BE2C (cell line): ENCODE measurements around the gene ZNHIT3.

ENCODE experiments used
- DNase-seq: peaks from one replicate; pipeline ENCODE4 v3.0.0-alpha.2; 2020
- H3K27me3 ChIP-seq: fragments of 250-450 bp; sonication (Bioruptor Pico); 2 replicates; pipeline ENCODE4 v1.5.1; 2020; ENCODE audit warnings: mild to moderate bottlenecking
- H3K36me3 ChIP-seq: fragments of 250-450 bp; sonication (Bioruptor Pico); 2 replicates; pipeline ENCODE4 v1.5.1; 2020; ENCODE audit warnings: mild to moderate bottlenecking
- H3K4me1 ChIP-seq: fragments of 250-450 bp; sonication (Bioruptor Pico); 2 replicates; pipeline ENCODE4 v1.5.1; 2020
- H3K4me3 ChIP-seq: 2 replicates; pipeline ENCODE4 v1.5.1; 2011; ENCODE audit warnings: low read depth, low read length
- H3K9me3 ChIP-seq: fragments of 250-450 bp; sonication (Bioruptor Pico); 2 replicates; pipeline ENCODE4 v1.5.1; 2020
- CTCF ChIP-seq: IDR thresholded peaks from 2 replicates; pipeline ENCODE4 v1.5.1; 2012; ENCODE audit warnings: mild to moderate bottlenecking, low read depth, low read length

The ZNHIT3 gene

GRCh38 chr17:36460265-36460937 lies 26.1 kb upstream of the ZNHIT3 start:
- H3K27me3 ChIP-seq: peaks cover 22% of the 10 kb centered on the region
- TF ChIP-seq CTCF: 0 out of 2 replicates have a peak, but pooled peaks have one; percentile 9
- no peak for DNase-seq

GRCh38 chr17:36461330-36462110 lies 25.0 kb upstream of the ZNHIT3 start:
- TF ChIP-seq CTCF: no peak
- Histone ChIP-seq H3K9me3 (no peaks in the 10 kb centered on the region), H3K36me3 (no peaks in the 10 kb centered on the region), H3K4me1 (no peaks in the 10 kb centered on the region), H3K4me3 (no peak overlapping the region), H3K27me3 (peaks cover 22% of the 10 kb centered on the region)
- no peak for DNase-seq

More at GRCh38 chr17:36460265-36460937, 26.1 kb upstream of the ZNHIT3 start:
- H3K9me3 ChIP-seq: no peaks in the 10 kb centered on the region
- H3K4me3 ChIP-seq: no peak overlapping the region
- H3K4me1 ChIP-seq: no peaks in the 10 kb centered on the region
- no peaks in the 10 kb centered on the region for H3K36me3 ChIP-seq

GRCh38 chr17:36463916-36464764 lies 22.3 kb upstream of the ZNHIT3 start:
- H3K4me3 ChIP-seq: no peak overlapping the region
- no peaks in the 10 kb centered on the region for H3K9me3 ChIP-seq
- H3K27me3 ChIP-seq: peaks cover 35% of the 10 kb centered on the region
- no peak for DNase-seq
- TF ChIP-seq CTCF: no peak
- H3K4me1 ChIP-seq: no peaks in the 10 kb centered on the region
- no peaks in the 10 kb centered on the region for H3K36me3 ChIP-seq

- no peaks in the 10 kb centered on the region for H3K36me3 ChIP-seq
- no peak for TF ChIP-seq CTCF
- peaks cover 35% of the 10 kb centered on the region for H3K27me3 ChIP-seq
- no peaks in the 10 kb centered on the region for H3K4me1 ChIP-seq
- H3K9me3 ChIP-seq: no peaks in the 10 kb centered on the region
- H3K4me3 ChIP-seq: no peak overlapping the region
- no peak for DNase-seq
These were observed 21.8 kb upstream of the ZNHIT3 start for GRCh38 chr17:36464765-36465088.

GRCh38 chr17:36468903-36469635 lies 17.4 kb upstream of the ZNHIT3 start:
- no peaks in the 10 kb centered on the region for H3K4me1 ChIP-seq
- DNase-seq: no peak
- H3K9me3 ChIP-seq: no peaks in the 10 kb centered on the region
- H3K36me3 ChIP-seq: no peaks in the 10 kb centered on the region
- H3K4me3 ChIP-seq: no peak overlapping the region
- no peak for TF ChIP-seq CTCF
- peaks cover 30% of the 10 kb centered on the region for H3K27me3 ChIP-seq
